GM23338 (cell line): ENCODE measurements around the gene OR5B3.

Experiments used
- CREB1 ChIP-seq: fragments of 250-450 bp; sonication (Bioruptor Pico); IDR thresholded peaks from 2 replicates; pipeline ENCODE4 v1.5.0; 2020; ENCODE audit warnings: low read depth, mild to moderate bottlenecking, moderate library complexity
- CTCF ChIP-seq, 2 experiments: fragments of 200-600 bp in 1 of 2; sonication (generic) in 1 of 2; conservative IDR thresholded peaks; 2 replicates each; pipeline versions ENCODE4 v1.5.1 to v1.6.1; 2016 to 2017; ENCODE audit warnings: antibody characterized with exemption in 2 of 2, low read depth in 2 of 2, mild to moderate bottlenecking in 2 of 2, moderate library complexity in 1 of 2
- EZH2 ChIP-seq: fragments of 200-600 bp; sonication (generic); IDR thresholded peaks from one replicate; pipeline ENCODE4 v1.8.0; 2017; ENCODE audit warnings: antibody characterized with exemption, mild to moderate bottlenecking, low read depth; ENCODE audit not compliant: unreplicated experiment
- EZH2phosphoT487 ChIP-seq: fragments of 200-600 bp; sonication (generic); IDR thresholded peaks from one replicate; pipeline ENCODE4 v1.8.1; 2018; ENCODE audit warnings: antibody characterized with exemption; ENCODE audit not compliant: unreplicated experiment
- JUNB ChIP-seq: IDR thresholded peaks from one replicate; pipeline ENCODE4 v1.6.1; 2016; ENCODE audit warnings: antibody characterized with exemption; ENCODE audit not compliant: unreplicated experiment
- NANOG ChIP-seq: IDR thresholded peaks from 2 replicates; pipeline ENCODE4 v1.6.1; 2016; ENCODE audit warnings: antibody characterized with exemption, borderline replicate concordance
- POLR2AphosphoS5 ChIP-seq: IDR thresholded peaks from 2 replicates; pipeline ENCODE4 v1.6.1; 2016; ENCODE audit warnings: antibody characterized with exemption, low read depth
- REST ChIP-seq: IDR thresholded peaks from one replicate; pipeline ENCODE4 v1.6.1; 2018; ENCODE audit warnings: antibody characterized with exemption; ENCODE audit not compliant: unreplicated experiment

GRCh38 chr11:58451585-58451984 lies 44.9 kb upstream of the OR5B3 start:
- TF ChIP-seq CTCF (conservative IDR thresholded peaks at IDR 0.05; ENCODE audit: low read depth in 2 of 2) (no peak), POLR2AphosphoS5 (no peak), REST (no peak), EZH2 (no peak), EZH2phosphoT487 (no peak), CREB1 (no peak), NANOG (no peak), JUNB (no peak)
